Measurements from ENCODE around the gene LOXHD1. TPM values are rescaled to one million over a fixed set of nuclear protein-coding genes. Genes with fewer than 3 reads are reported as not detected.
A peak's percentile ranks its signal among the peaks of the same experiment; 100 is the strongest.

LOXHD1 gene
- total and polyA plus RNA-seq, 2 of the 4 experiments (the other 2 are of a cell fraction), result not detected

- H2BK15ac ChIP-seq (ENCODE audit: low read depth, low read length), result no peak overlapping the region
- intact Hi-C loops (cut with micrococcal nuclease), result no loop called here
Observed at GRCh38 chr18:46622999-46623398, 34.0 kb downstream of the LOXHD1 start.

More at GRCh38 chr18:46622999-46623398, 34.0 kb downstream of the LOXHD1 start:
- TF ChIP-seq RAD21 (IDR thresholded peaks at IDR 0.05; ENCODE audit: low read length) (peak; percentile 19; the same call in 1 of the 2 replicates), CTCF (conservative IDR thresholded peaks at IDR 0.05; ENCODE audit: low read depth, low read length) (peak; percentile 20; the same call in 1 of the 2 replicates), RFX5 (IDR thresholded peaks at IDR 0.05; ENCODE audit: low read depth, low read length) (no peak)
- ChIA-PET CTCF (no interaction called here), POLR2A (ENCODE audit: unreplicated experiment) (no interaction called here)
- Histone ChIP-seq H2BK120ac (ENCODE audit: low read depth, low read length) (no peak overlapping the region), H3K4me3 (ENCODE audit: insufficient read depth, low read depth, low read length) (no peak overlapping the region), H3K4me2 (ENCODE audit: low read depth, low read length) (no peak overlapping the region), H4K8ac (ENCODE audit: low read depth in 2 of 2, low read length in 2 of 2) (no peak overlapping the region; a peak in 1 of 4 replicates), H4K91ac (ENCODE audit: insufficient read depth, low read depth, low read length) (no peak overlapping the region), H4K5ac (ENCODE audit: low read depth, low read length) (no peak overlapping the region), H2BK20ac (ENCODE audit: low read depth, low read length) (no peak overlapping the region), H3K9ac (ENCODE audit: low read depth, low read length) (no peak overlapping the region), H3K36me3 (ENCODE audit: control insufficient read depth, insufficient read depth, low read length) (no peaks in the 10 kb centered on the region), H2AFZ (replicated peaks; ENCODE audit: low read length, poor library complexity) (no peak overlapping the region), H3K23ac (ENCODE audit: low read depth, low read length) (no peak overlapping the region), H3K18ac (ENCODE audit: low read depth, low read length) (no peak overlapping the region), H3K14ac (replicated peaks; ENCODE audit: low read depth, low read length) (no peak overlapping the region), H3K9me3 (ENCODE audit: control insufficient read depth, insufficient read depth, low read length) (no peaks in the 10 kb centered on the region), H3K4me1 (ENCODE audit: control insufficient read depth, insufficient read depth, low read length) (no peaks in the 10 kb centered on the region), H3K79me1 (ENCODE audit: low read depth in 1 of 2, low read length in 2 of 2) (no peaks in the 10 kb centered on the region), H3K4ac (ENCODE audit: low read depth, low read length) (no peak overlapping the region), H3K9me1 (ENCODE audit: insufficient read depth, low read length) (no peaks in the 10 kb centered on the region), H3K27me3 (ENCODE audit: control insufficient read depth, insufficient read depth, low read length) (no peaks in the 10 kb centered on the region), H3K56ac (ENCODE audit: extremely low read depth, insufficient read depth, low read length) (no peak overlapping the region), H2AK9ac (replicated peaks; ENCODE audit: low read depth, low read length, poor library complexity) (no peak overlapping the region), H2BK5ac (ENCODE audit: low read depth, low read length, poor library complexity, severe bottlenecking) (no peak overlapping the region), H4K20me1 (ENCODE audit: insufficient read depth, low read length) (no peaks in the 10 kb centered on the region), H2AK5ac (ENCODE audit: low read depth, low read length) (no peak overlapping the region), H3K27ac (ENCODE audit: insufficient read depth, low read length) (no peak overlapping the region)
- ATAC-seq (ENCODE audit: low read depth), result peak; percentile 71
- dilution Hi-C loops (cut with HindIII; ENCODE audit: low sequenced_read_pairs, unreplicated experiment) (no loop called here), in situ Hi-C loops (cut with MboI; ENCODE audit: low sequenced_read_pairs) (no loop called here)
- BruUV-seq (replicated peaks), result no TSS peak
- DNase-seq, result peak; percentile 15
- no CpG with 5 or more reads among the region's 3 CpGs for WGBS, 2 experiments (ENCODE audit: extremely low coverage in 2 of 2, insufficient read length in 1 of 2)
